AG20443 (cell line): Measurements from ENCODE around the gene RIMBP3C.
"Not testable (repeated sequence)": the region's sequence is repeated elsewhere in the genome, so short reads cannot be mapped to it uniquely, and the experiment has no call there.

Experiments
- DNase-seq: peaks from one replicate; pipeline ENCODE4 v3.0.0; 2012; ENCODE audit warnings: low spot score, mixed read lengths

Gene RIMBP3C

DNA sequence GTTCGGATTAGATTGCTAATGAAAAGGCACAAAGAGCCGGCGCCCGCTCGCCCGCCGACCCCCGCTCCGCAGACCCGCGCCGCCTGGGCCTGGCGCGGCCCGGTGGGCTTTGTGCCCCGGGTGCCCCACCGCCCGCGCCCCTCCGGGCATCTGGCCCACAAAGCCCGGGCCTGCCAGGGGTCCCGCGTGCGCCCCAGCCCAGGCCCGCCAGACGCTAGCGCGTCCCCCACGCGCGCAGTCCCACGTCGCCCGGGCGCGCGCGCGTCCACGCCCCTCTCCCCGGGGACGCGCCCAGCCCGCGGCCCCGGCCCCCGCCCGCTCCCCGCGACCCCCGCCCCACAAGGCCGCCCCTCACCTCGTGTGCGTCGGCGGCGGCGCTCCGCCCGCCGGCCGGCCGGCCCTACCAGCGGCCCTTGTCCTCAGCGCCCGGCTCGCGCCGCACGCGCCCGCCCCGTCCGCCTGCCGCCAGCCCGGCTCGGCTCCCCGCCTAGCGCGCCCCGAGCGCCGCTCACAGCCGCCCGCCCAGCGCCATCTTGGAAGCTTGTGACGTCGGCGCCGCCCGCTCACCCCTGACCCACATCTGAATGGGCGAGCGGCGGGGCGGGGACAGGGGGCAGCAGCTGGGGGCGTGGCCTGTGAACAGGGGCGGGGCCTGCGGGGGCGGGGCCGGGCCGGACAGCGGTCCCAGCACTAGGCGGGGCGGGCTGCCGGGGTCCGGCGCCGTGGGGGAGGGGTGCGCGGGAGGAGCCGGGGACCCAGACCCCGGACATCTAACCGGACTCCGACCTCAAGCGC lies 34.1 kb downstream of the RIMBP3C start:
- DNase-seq: not testable (repeated sequence)

GRCh38 chr22:21516522-21516921 lies 34.7 kb downstream of the RIMBP3C start:
- not testable (repeated sequence) for DNase-seq

DNA sequence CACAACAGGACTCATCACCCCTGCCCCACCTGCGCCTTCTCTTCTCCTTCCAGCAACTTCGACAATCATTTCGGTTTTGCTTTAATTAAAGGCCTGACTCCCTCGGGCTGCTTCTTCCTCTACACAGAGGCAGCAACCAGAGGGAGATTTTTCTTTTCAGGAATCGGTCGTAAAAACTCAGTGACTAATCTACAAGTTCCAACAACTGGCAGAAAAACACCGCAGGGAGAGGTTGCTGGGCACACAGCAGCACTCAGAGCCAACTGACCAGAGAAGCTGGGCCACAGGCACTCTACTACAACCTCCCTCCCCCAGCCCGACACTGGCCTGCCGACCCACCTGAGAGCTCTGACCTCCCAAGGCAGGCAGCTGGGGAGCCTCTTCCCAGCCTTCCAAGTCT lies 36.0 kb downstream of the RIMBP3C start:
- not testable (repeated sequence) for DNase-seq

DNA sequence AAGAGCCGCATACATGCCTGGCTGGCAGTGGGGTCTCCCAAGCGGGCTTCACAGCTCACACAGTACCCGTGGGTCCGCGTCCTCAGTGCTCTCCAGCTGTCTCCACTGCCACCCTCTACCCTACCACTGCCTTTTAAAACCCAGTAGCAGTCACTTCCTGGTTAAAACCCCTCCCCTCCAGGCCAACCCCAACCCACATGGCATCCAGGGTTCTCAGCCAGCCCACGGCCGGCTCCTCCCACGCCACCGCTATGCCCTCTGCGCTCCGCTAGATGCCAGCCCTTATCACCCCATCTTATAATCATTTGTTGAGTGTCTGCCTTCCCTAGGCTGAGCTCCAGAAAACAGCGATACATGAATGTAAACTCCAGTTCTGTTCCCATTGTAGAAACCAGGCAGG lies 37.1 kb downstream of the RIMBP3C start:
- DNase-seq: not testable (repeated sequence)

GRCh38 chr22:21512022-21512421 lies 39.2 kb downstream of the RIMBP3C start:
- not testable (repeated sequence) for DNase-seq

DNA sequence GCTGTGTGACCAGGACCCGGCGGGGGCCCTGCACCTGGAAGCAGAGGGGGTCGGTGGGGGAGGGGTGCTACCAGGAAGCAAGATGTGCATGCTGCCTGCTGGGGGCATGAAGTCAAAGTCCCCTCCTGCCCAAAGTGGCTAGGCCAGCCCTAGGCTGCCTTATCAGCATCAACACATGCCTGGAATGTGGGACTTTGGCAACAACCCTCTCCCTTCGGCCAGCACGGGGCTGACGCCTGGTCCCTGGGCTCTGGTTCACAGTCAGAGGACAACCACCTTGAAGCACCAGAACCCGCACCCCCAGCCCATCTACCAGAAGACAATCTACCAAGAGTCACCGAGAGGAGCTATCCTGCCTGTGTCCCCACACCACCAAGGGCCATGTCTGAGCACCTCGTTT lies 40.9 kb downstream of the RIMBP3C start:
- DNase-seq: not testable (repeated sequence)

DNA sequence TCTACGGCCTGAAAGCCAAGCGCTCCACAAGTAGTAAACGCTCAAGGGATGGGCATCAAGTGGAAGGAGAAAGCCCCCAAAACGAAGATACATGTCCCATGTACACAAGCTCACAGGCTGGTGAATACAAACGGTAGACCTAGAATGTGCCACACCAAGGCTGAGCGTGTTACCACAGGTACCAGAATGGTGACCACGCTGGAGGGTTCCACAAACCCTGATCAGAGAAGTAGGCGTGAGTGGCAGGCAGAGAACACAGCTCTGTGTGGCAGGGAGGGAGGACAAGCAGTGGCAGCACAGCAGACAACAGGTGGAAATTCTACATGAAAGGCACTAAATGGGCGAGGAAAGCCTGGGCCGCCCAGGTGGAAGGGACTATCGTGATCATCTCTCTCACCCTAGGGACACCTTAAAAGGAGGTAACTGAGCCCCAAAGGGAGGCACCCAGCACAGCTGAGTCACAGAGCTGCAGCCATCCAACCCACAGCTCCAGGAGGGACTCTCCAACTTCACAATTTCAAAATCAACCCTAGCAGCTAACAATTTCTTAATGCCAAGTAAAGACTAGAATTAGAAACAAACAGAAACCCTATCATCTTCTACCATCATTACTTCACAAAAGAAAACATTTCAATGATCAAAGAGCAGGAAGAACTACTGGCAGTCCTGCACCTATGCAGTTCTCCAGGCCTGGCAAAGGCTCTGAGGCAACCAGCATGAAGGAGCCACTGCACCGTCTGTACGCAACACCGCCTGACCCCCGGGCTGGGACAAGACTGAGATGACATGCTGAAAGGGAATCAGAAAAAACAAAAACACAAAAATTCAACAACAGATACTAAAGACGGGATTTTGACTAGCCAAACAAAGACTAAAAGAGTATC lies 51.4 kb downstream of the RIMBP3C start:
- DNase-seq: not testable (repeated sequence)

DNA sequence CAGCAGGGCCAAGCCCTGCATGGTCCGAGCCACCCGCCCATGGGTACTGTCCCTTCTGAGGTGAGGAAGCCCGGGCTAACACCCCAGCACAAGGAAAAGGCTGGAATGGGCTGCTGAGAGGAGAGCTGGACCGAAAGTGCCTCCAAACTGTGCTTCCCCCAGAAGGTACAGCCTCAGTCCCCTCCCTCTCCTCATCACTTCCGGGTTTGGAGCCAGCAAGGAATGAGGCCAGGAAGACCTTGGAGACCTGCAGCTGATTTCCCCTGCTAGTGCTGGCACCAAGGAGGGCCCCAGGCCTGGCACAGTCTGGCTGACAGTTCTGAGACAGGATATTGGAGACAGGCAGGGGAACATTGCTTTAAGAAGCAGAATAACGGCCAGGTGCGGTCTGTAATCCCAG lies 52.8 kb downstream of the RIMBP3C start:
- DNase-seq: not testable (repeated sequence)

GRCh38 chr22:21497984-21498383 lies 53.3 kb downstream of the RIMBP3C start:
- not testable (repeated sequence) for DNase-seq
